HG03159 (cell line): Measurements from ENCODE around the gene SYT1.

Source experiments
- ATAC-seq: cut with Tn5 transposase; IDR thresholded peaks from one replicate; pipeline ENCODE4 v1.9.1; 2021; ENCODE audit warnings: mild to moderate bottlenecking, moderate library complexity; ENCODE audit not compliant: unreplicated experiment

The SYT1 gene

GRCh38 chr12:79380402-79380801 lies 515.8 kb downstream of the SYT1 start:
- ATAC-seq: no peak

DNA sequence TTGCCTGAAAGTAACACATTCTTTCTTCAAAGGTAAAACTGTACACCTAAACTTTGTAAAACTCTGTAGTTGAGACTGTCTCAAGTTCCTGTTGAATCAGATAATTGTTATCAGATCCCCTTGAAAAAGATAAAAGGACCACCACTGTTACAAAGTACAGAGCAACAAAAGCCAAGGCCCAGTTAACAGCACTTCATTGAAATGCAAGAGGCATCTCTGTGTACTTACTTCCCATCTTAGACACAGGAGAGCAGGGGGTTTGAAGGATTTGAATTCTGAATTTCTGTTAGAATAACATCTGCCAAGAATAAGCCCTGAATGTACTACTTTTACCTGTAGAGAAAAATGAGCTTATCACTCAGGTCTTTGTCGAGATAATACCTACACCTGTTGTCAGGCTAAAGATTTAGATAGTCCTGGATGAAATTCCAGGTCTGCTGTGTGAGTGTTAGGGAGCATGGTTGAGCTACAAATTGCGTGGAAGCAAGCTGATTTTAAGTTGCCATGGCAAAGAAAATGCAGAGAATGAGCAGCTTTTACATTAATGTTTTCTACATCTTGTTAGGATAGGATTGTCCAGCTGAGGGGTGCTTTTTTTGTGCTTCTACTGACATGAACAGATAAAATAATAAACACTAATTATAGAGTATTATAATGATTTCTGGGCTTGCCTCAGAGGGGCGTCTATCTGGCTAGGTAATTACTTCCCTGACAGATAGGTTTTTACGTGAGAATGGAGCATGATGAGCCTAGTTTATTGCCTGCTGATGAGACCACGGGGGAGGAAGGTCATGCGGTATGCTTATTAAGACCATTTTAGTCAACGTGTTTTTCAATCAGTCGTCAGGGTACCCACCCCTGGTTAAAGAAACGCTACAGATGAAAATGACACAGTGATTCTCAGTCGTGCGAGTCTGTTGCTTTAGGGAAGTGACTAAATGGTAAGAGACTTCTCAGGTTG lies 517.0 kb downstream of the SYT1 start:
- no peak for ATAC-seq

GRCh38 chr12:79384551-79384950 lies 520.0 kb downstream of the SYT1 start:
- no peak for ATAC-seq

- ATAC-seq: no peak
Measured at GRCh38 chr12:79388011-79388410, 523.4 kb downstream of the SYT1 start.

DNA sequence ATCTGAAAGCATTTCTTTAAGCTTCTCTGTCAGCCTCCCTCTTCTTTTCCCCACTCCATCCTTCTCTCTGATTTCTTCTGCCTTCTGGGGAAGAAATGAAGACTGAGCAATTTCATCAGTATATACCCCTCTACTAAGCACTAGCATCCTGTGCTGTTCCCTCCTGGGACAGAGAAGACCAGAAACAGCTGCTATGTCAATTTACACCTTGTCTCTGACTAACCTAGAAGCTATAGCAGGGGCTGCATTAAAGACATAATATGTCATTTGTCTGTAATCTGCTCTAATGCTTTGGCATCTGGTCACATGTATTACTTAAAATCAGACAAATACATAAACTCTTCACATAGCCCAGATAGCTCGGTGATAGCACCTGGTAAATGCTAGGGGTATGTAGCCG lies 529.3 kb downstream of the SYT1 start:
- no peak for ATAC-seq

GRCh38 chr12:79397609-79398008 lies 533.0 kb downstream of the SYT1 start:
- no peak for ATAC-seq

GRCh38 chr12:79400481-79400880 lies 535.9 kb downstream of the SYT1 start:
- ATAC-seq: no peak

DNA sequence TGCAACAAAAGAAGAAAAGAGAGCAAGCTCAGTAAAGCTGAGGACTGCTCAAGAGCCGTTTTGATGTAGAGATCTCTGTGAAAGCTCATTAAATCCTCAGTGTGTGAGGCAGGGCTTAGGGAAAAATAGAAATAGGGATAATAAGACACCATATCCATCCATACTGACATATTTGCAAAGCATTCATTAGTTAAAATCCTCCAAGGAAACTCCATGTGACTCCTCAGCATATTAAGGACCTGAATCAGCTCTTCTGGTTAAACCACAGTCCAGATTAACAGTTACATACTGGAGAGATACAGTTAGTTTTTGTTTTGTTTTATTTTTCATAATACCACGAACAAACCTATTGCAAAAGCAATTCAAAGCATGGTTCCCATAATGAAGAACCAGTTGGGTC lies 538.0 kb downstream of the SYT1 start:
- no peak for ATAC-seq

DNA sequence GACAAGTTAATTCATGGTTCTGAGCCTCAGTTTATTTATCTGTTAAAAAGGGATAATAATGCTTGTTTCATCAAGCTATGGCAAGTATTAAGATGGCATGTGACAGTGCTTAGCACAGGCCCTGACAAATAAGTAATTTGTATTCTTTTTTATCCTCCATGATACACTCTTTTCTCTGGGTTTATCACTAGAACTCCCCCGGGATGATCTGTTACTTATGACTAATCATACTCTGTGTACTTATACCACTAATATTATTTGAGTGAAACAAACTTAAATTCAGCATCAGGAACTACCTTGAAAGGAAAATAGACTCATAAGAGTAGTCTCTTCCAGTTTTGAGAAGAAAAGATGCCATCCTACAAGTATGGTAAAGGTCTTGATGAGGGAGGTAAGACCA lies 542.4 kb downstream of the SYT1 start:
- ATAC-seq: no peak

DNA sequence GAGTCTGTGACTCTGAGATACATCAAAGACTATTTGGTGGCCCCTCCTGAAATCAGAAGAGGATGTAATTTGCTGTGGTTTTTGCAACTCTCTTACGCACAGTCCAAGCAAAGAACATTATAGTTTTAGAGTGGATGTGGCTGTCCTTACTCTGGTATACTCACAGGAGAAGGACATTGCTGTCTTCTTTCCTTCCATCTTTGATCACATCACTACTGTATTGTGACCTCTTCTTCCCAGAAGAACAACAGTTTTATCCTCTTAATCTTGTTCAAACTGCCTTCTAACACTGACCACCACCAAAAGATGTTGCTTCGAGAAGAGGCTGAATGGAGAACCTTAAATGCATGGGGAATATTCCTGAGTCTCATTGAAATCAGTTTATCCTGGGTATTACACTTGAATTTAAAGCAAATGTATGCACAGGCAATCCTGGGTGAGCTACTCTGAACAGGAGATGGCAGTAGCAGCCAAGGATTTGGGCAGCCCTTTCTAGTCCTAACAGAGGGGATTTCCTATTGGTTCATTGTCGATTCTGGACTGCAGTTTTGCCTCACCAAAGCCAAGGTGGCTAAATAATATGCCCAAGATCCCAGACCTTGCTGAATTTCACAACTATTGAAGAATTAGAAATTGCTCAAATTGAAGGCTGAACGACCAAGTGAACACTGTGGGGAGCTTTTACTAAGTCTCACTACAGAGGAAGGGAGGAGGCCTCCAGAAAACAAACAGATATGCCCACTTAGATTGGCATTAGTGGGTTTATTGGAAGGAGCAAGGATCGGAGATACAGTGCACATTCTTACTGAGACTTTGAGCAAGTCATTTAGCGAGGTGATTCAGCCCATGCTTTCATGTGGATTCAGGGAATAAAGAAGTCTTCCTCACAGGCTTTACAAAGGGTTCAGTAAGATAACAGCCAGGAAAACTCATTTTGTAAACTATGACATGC lies 543.4 kb downstream of the SYT1 start:
- peak; percentile 89 for ATAC-seq

DNA sequence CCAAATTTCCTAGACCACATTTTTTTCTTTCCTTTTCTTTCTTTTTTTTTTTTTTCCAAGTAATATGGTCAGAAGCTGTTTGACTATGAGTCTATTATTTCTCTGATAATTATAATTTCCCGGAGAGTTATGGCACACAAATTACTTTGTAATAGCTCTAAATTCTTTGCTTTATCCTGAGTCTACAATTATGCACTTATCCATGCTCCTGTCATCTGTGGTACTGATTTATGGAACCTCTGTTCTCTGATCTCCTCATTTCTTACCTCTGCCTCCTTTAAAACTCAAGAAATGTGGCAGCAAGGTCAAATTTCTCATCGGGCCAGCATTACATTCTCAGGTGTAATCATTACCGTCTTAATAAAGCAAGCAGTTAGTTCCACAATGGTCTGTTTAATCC lies 544.1 kb downstream of the SYT1 start:
- no peak for ATAC-seq

DNA sequence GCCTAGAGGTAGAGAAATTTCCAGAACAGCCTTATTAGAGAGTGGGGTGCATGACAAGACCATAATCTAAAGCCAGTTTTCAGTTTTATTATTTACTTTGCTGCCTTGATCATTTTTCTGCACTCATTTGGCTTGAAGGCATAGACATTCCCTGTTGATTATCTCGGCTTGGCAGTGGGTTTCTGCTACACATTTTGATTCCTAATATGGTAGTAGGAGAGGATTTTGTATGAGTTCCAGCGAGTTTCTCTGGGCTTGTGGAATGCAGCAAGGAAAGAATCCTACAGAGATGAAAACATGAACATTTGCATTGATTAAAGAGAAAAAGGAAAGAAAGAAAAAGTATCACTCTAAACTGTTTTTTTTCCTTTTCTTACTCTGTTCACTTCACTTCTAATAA lies 545.0 kb downstream of the SYT1 start:
- no peak for ATAC-seq

GRCh38 chr12:79411791-79412190 lies 547.2 kb downstream of the SYT1 start:
- no peak for ATAC-seq

- ATAC-seq: no peak
Measured at GRCh38 chr12:79413796-79414195, 549.2 kb downstream of the SYT1 start.

- ATAC-seq: no peak
Measured at GRCh38 chr12:79414252-79414651, 549.7 kb downstream of the SYT1 start.

- no peak for ATAC-seq
Measured at GRCh38 chr12:79415321-79415720, 550.7 kb downstream of the SYT1 start.

DNA sequence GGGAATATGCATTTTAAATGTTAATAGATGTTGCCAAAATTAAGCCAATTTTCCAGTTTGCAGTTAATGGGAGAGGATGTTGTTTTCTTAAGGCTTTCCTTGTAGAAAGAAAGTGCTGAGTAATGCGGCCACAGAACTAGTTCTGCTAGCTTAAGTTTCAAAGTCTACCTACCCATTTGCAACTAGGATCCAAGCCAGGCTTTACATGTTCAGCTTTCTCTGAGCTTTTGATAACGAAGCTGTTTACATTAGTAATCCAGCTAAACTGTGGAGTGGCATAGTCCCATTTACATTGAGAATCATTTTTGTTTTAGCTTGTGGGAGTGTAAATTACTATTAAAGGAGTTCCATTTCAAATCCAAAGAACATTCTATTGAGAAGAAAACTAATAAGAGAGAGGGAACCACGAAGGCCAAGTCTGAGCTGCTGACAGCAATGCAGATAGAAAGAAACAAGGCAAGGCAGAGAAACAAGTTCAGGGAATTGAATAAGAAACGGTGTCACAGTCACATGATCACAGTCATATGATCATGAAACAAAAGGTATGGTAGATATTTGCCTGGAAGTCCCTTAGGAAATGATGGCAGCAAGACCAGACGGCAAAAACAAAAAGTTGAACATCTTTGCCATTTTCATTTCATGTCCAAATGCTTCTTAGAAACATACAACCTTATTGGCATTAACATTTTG lies 551.3 kb downstream of the SYT1 start:
- ATAC-seq: no peak

- ATAC-seq: no peak
Measured at GRCh38 chr12:79420146-79420618, 555.6 kb downstream of the SYT1 start.

DNA sequence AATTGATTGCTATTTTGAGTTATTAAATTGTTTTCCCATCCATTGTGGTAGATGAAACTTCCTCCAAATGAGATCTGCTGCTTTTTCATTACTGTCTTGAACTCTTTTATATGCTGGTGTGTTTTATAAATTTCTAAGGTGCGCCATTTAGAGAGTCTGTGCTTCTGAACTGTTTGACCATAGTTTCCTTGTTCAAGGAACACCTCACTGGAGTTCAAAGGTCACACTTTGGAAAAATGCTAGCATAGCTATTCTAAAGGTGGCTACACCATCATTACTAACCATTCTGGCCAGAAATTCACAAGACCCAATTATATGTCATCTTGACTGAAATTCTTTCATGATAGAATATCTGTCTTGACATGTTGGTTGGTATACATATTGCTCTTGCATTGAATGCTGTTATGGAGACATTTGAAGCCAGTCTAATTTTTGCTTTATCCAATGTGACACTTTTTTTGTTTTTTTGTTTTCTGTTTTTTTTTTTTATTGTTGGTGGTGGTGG lies 556.7 kb downstream of the SYT1 start:
- ATAC-seq: no peak

DNA sequence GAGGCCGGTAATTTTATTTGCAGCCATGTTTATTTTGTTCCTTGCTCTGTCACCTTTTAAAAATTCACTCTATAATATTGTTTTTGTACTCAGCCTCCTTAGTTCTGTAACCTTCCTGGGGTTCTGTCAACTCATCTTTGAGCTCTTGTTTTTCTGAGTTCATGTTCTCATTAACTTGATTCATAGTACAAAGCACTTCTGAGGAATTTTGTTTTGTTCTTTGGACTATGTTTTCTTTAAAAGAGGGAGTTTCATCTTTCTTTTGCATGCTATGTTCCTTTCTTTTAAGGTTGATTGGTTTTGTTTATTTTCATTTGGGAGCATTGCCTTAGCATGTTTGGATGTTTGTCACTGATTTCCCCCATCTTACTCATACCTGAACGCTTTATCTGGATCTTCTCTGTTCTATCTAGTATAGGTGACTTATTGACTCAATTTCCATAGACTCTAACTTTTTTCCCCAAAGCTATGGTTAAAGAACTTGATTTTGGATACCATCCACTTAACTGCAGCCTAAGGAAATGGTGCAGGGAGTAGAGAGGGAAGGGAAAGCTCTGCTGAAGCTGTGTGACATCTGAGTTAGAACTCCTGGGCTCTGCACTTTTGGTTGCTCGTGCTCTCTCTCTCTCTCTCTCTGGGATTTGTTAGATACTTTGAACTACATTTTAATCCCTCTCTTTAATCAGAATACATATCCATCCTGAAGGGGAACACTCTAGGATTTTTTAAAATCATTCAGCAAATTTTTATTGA lies 557.7 kb downstream of the SYT1 start:
- no peak for ATAC-seq
